SK-N-SH (cell line): ENCODE results near the gene EOLA1. TPM values are rescaled to one million over a fixed set of nuclear protein-coding genes. Genes with fewer than 3 reads are reported as not detected.
"Not testable (repeated sequence)": the region's sequence is repeated elsewhere in the genome, so short reads cannot be mapped to it uniquely, and the experiment has no call there.

Experiments used
- CTCF ChIA-PET: fragments of 300-600, 350-600 bp; formaldehyde crosslinking; extraction: SDS; loops from one replicate; lab custom pipeline; 2021; lab: Yijun Ruan, JAX
- POLR2A ChIA-PET: fragments of 350-600 bp; sonication (Branson Sonifier 250); formaldehyde crosslinking; extraction: SDS; loops from one replicate; lab custom pipeline; 2020; ENCODE audit warnings: antibody characterized with exemption, inconsistent platforms; lab: Yijun Ruan, JAX
- DNase-seq: peaks from one replicate; pipeline ENCODE4 v3.0.0; 2012
- H2AFZ ChIP-seq: fragments of 200-600 bp; sonication (generic); 2 replicates; pipeline ENCODE4 v1.8.1; 2016; ENCODE audit warnings: antibody characterized with exemption, mild to moderate bottlenecking, low read depth
- H3F3A ChIP-seq: fragments of 200-600 bp; sonication (generic); replicated peaks from 2 replicates; pipeline ENCODE3; 2016; ENCODE audit warnings: antibody characterized with exemption, mild to moderate bottlenecking; ENCODE audit not compliant: insufficient read depth
- H3K27ac ChIP-seq, 2 experiments: fragments of 200-500 bp in 1 of 2; fragments of 200-600 bp in 1 of 2; sonication (Bioruptor generic) in 1 of 2; sonication (generic), shearing (Covaris generic) in 1 of 2; 2 replicates each; pipeline versions ENCODE4 v1.5.1 to v1.6.1; 2014 to 2016; ENCODE audit warnings: low read depth in 2 of 2, inconsistent platforms in 1 of 2, low read length in 1 of 2, mild to moderate bottlenecking in 1 of 2, mixed read lengths in 1 of 2
- H3K27me3 ChIP-seq: fragments of 200-600 bp; sonication (generic), shearing (Covaris generic); 2 replicates; pipeline ENCODE4 v1.6.1; 2016; ENCODE audit warnings: mixed run types; ENCODE audit not compliant: insufficient read depth
- H3K36me3 ChIP-seq, 2 experiments: fragments of 200-500 bp in 1 of 2; fragments of 200-600 bp in 1 of 2; sonication (Bioruptor generic) in 1 of 2; sonication (generic) in 1 of 2; replicated peaks in 1 of 2; 2 replicates each; pipeline versions ENCODE3 to v1.5.1; 2014 to 2016; ENCODE audit warnings: low read length in 1 of 2, mild to moderate bottlenecking in 1 of 2; ENCODE audit not compliant: insufficient read depth in 2 of 2, control insufficient read depth in 1 of 2
- H3K4me1 ChIP-seq, 2 experiments: fragments of 200-500 bp in 1 of 2; fragments of 200-600 bp in 1 of 2; sonication (Bioruptor generic) in 1 of 2; sonication (generic), shearing (Covaris generic) in 1 of 2; 2 replicates each; pipeline versions ENCODE4 v1.5.1 to v1.6.1; 2014 to 2016; ENCODE audit warnings: low read depth in 1 of 2, low read length in 1 of 2, mixed run types in 1 of 2; ENCODE audit not compliant: insufficient read depth in 2 of 2, control insufficient read depth in 1 of 2
- H3K4me2 ChIP-seq: fragments of 200-600 bp; sonication (generic), shearing (Covaris generic); 2 replicates; pipeline ENCODE4 v1.6.1; 2017; ENCODE audit warnings: mixed run types
- H3K4me3 ChIP-seq, 2 experiments: fragments of 200-500 bp in 1 of 2; fragments of 200-600 bp in 1 of 2; sonication (Bioruptor generic) in 1 of 2; sonication (generic), shearing (Covaris generic) in 1 of 2; 2 replicates each; pipeline versions ENCODE4 v1.5.1 to v1.8.1; 2014 to 2016; ENCODE audit warnings: low read depth in 2 of 2, inconsistent platforms in 1 of 2, low read length in 1 of 2, mild to moderate bottlenecking in 1 of 2, mixed read lengths in 1 of 2, moderate library complexity in 1 of 2
- H3K79me2 ChIP-seq: fragments of 200-600 bp; sonication (generic); 2 replicates; pipeline ENCODE4 v1.8.1; 2017; ENCODE audit warnings: mild to moderate bottlenecking; ENCODE audit not compliant: insufficient read depth
- H3K9ac ChIP-seq: fragments of 200-600 bp; sonication (generic); 2 replicates; pipeline ENCODE4 v1.6.1; 2017; ENCODE audit warnings: mixed run types
- H3K9me2 ChIP-seq: fragments of 200-600 bp; sonication (generic); 2 replicates; pipeline ENCODE4 v1.6.1; 2017; ENCODE audit warnings: mixed run types
- H3K9me3 ChIP-seq: fragments of 200-600 bp; sonication (generic); 2 replicates; pipeline ENCODE4 v1.6.1; 2017; ENCODE audit warnings: mixed run types, mild to moderate bottlenecking, moderate library complexity
- H4K20me1 ChIP-seq: fragments of 200-600 bp; sonication (generic); 2 replicates; pipeline ENCODE4 v1.6.1; 2017; ENCODE audit warnings: mild to moderate bottlenecking, mixed run types; ENCODE audit not compliant: insufficient read depth
- WGBS: methylation state at CpG from one replicate; pipeline ENCODE4 v1.1.6; 2017; ENCODE audit warnings: low lambda C conversion rate; 5-methylcytosine and 5-hydroxymethylcytosine counted together
- polyA plus RNA-seq, 3 experiments: library from polyadenylated mRNA; depleted of rRNA; stranded (reverse); fragments of >200 nt; gene quantifications; 2 replicates each; pipeline ENCODE4 v1.2.3, GENCODE V29; 2012

Gene EOLA1
- polyA plus RNA-seq, 1 of the 3 experiments (the other 2 are of a cell fraction), result 16.3 TPM

DNA sequence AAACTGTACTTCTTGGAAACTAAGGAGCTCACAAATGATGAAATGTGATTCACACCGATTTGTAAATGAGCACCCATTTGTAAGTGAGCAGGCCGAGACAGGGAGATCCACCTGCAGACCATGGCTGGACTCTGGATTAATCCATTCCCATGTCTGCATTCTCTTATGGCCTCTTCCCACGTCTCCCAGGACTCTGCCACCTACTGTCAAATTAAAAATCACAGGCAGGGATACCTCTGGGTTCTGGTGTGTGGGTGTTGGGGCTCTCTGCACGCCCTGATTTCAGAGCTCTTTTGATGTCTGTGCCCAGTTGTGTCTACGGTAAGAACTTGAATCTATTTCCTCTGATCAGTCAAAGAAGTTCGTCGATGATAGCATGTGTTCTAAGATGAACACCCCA, 50.2 kb downstream of the EOLA1 start:
- H3K4me3 ChIP-seq, H3F3A ChIP-seq, H3K79me2 ChIP-seq, H3K4me1 ChIP-seq, H3K27me3 ChIP-seq, H3K36me3 ChIP-seq, H4K20me1 ChIP-seq, CTCF ChIA-PET, POLR2A ChIA-PET, H3K9me2 ChIP-seq, H3K9ac ChIP-seq, H2AFZ ChIP-seq, DNase-seq, H3K27ac ChIP-seq, H3K4me2 ChIP-seq, H3K9me3 ChIP-seq: not testable (repeated sequence)
- no CpG with 5 or more reads among the region's 7 CpGs for WGBS

DNA sequence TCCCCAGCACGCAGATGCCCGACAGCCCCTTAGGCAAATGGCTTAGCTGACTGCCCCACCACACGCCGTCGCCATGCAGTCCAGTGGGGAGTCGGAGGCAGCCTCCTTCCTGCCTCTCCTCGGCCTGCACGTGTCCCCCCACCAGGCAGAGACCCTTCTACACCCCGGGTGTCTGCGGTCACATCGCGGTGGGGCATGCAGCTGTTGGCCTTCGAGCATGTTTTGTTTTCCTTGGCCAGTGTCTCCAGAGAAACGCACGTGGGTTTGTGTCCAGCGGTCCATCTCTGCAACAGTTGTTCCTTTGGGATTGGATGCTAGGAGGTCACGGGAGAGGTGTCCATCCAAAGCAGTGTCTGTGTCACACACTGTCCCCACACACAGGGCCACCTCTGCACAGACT, 54.4 kb downstream of the EOLA1 start, which contains the start of gene HSFX2:
TSS of gene HSFX2 (minus strand) at position 101 of the 400 bp plus-strand sequence. CDS start 614 bp downstream, outside the sequence.
- H2AFZ ChIP-seq, H3F3A ChIP-seq, H3K27me3 ChIP-seq, H3K36me3 ChIP-seq, H4K20me1 ChIP-seq, DNase-seq, H3K79me2 ChIP-seq, H3K9ac ChIP-seq, H3K4me2 ChIP-seq, H3K4me3 ChIP-seq, H3K27ac ChIP-seq, H3K9me2 ChIP-seq, H3K4me1 ChIP-seq, POLR2A ChIA-PET, CTCF ChIA-PET, H3K9me3 ChIP-seq: not testable (repeated sequence)
- WGBS, result no CpG with 5 or more reads among the region's 17 CpGs

DNA sequence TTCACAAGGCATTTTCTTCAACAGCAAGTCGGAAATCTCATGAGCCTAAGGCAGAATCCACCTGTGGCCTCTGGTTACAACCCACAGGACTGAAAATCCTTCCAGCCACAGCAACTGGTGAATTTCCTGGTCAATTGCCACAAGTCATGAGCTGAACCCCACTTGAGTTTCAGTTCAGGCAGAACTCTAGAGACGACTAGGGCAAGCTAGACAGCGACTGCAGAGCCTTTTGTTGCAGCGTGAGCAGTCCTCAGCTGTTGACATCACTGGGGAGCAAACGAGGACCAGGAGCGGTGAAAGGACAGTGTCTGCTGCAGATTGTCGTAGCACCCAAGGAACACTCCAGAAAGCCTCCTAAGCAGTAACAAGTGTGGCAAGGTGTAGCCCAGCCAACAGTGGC, 55.1 kb downstream of the EOLA1 start:
- POLR2A ChIA-PET, H4K20me1 ChIP-seq, H3K4me1 ChIP-seq, CTCF ChIA-PET, H3K9me2 ChIP-seq, H3K4me3 ChIP-seq, H3K27ac ChIP-seq, H2AFZ ChIP-seq, H3F3A ChIP-seq, H3K27me3 ChIP-seq, H3K9me3 ChIP-seq, H3K36me3 ChIP-seq, H3K9ac ChIP-seq, DNase-seq, H3K4me2 ChIP-seq, H3K79me2 ChIP-seq: not testable (repeated sequence)
- WGBS, result no CpG with 5 or more reads among the region's 7 CpGs

Other genes starting within 250 kb of the EOLA1 start
- 78.4 and 103 TPM in 2 replicates for gene IDS, start 35.7 kb upstream of the EOLA1 start, polyA plus RNA-seq (2012; rRNA removed)
- gene HSFX3, start 8.9 kb downstream of the EOLA1 start, polyA plus RNA-seq (2012; rRNA removed), result not detected in 2 replicates
- gene MAGEA9B, start 46.4 kb downstream of the EOLA1 start, polyA plus RNA-seq (2012; rRNA removed), result 0.37 and 0.38 TPM in 2 replicates
- 0.06 and 0.07 TPM in 2 replicates for gene HSFX2, start 54.3 kb downstream of the EOLA1 start, polyA plus RNA-seq (2012; rRNA removed)
- gene TMEM185A, start 90.8 kb downstream of the EOLA1 start, polyA plus RNA-seq (2012; rRNA removed), result 11.9 and 13.8 TPM in 2 replicates
- 0.03 and 0.06 TPM in 2 replicates for gene MAGEA11, start 171.0 kb downstream of the EOLA1 start, polyA plus RNA-seq (2012; rRNA removed)
- 0.05 and 0.12 TPM in 2 replicates for gene HSFX1, start 233.1 kb downstream of the EOLA1 start, polyA plus RNA-seq (2012; rRNA removed)
- not detected in 2 replicates for gene MAGEA9, start 240.9 kb downstream of the EOLA1 start, polyA plus RNA-seq (2012; rRNA removed)